ENCODE results near the gene SLC7A10.

SLC7A10 gene

GRCh38 chr19:33207903-33208302, 17.7 kb downstream of the SLC7A10 start:
- TF ChIP-seq, protein P1, sequence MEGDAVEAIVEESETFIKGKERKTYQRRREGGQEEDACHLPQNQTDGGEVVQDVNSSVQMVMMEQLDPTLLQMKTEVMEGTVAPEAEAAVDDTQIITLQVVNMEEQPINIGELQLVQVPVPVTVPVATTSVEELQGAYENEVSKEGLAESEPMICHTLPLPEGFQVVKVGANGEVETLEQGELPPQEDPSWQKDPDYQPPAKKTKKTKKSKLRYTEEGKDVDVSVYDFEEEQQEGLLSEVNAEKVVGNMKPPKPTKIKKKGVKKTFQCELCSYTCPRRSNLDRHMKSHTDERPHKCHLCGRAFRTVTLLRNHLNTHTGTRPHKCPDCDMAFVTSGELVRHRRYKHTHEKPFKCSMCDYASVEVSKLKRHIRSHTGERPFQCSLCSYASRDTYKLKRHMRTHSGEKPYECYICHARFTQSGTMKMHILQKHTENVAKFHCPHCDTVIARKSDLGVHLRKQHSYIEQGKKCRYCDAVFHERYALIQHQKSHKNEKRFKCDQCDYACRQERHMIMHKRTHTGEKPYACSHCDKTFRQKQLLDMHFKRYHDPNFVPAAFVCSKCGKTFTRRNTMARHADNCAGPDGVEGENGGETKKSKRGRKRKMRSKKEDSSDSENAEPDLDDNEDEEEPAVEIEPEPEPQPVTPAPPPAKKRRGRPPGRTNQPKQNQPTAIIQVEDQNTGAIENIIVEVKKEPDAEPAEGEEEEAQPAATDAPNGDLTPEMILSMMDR (IDR thresholded peaks at IDR 0.05; ENCODE audit: extremely low read depth, missing control alignments): no peak

DNA sequence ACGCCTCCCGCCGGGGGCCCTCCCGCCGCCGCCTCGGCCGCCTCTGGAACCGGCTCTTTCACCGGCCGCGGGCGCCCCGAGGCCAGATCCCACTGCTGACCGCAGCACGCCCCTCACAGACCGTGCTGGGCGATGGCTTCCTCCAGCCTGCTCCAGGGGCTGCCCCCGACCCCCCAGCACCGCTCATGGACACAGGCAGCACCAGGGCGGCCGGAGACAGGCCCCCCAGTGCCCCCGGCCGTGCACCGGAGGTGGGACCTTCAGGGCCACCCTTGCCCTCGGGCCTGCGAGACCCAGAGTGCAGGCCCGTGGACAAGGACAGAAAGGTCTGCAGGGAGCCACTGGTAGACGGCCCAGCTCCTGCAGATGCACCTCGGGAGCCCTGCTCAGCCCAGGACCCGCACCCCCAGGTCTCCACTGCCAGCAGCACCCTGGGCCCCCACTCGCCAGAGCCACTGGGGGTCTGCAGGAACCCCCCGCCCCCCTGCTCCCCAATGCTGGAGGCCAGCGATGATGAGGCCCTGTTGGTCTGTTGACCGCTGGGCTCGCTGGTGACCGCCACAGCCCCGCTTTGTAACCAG, 18.5 kb downstream of the SLC7A10 start:
- no peak for DNase-seq (ENCODE audit: low spot score)

More at GRCh38 chr19:33207903-33208302, 17.7 kb downstream of the SLC7A10 start:
- DNase-seq (ENCODE audit: low spot score): no peak

GRCh38 chr19:33206261-33207039, 19.2 kb downstream of the SLC7A10 start:
- TF ChIP-seq, protein P1 (IDR thresholded peaks at IDR 0.05; ENCODE audit: extremely low read depth, missing control alignments): no peak
- no peak for DNase-seq (ENCODE audit: low spot score)

More for the DNA sequence above, 18.5 kb downstream of the SLC7A10 start:
- TF ChIP-seq, protein P1 (IDR thresholded peaks at IDR 0.05; ENCODE audit: extremely low read depth, missing control alignments): no peak

DNA sequence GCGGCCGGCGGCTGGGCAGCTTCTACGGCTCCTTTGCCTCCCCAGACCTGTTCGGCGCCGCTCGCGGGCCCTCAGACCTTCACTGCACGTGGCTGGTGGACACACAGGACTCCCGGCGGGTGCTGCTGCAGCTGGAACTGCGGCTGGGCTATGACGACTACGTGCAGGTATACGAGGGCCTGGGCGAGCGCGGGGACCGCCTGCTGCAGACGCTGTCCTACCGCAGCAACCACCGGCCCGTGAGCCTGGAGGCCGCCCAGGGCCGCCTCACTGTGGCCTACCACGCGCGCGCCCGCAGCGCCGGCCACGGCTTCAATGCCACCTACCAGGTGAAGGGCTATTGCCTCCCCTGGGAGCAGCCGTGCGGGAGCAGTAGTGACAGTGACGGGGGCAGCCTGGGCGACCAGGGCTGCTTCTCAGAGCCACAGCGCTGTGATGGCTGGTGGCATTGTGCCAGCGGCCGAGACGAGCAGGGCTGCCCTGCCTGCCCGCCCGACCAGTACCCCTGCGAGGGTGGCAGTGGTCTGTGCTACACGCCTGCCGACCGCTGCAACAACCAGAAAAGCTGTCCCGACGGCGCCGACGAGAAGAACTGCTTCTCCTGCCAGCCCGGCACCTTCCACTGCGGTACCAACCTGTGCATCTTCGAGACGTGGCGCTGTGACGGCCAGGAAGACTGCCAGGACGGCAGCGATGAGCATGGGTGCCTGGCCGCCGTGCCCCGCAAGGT, 20.0 kb downstream of the SLC7A10 start:
- TF ChIP-seq, protein P1 (IDR thresholded peaks at IDR 0.05; ENCODE audit: extremely low read depth, missing control alignments): no peak
- DNase-seq (ENCODE audit: low spot score): no peak

GRCh38 chr19:33205110-33205509, 20.5 kb downstream of the SLC7A10 start:
- DNase-seq (ENCODE audit: low spot score): no peak
- TF ChIP-seq, protein P1 (IDR thresholded peaks at IDR 0.05; ENCODE audit: extremely low read depth, missing control alignments): no peak

GRCh38 chr19:33204136-33204973, 21.3 kb downstream of the SLC7A10 start:
- DNase-seq (ENCODE audit: low spot score): no peak
- TF ChIP-seq, protein P1 (IDR thresholded peaks at IDR 0.05; ENCODE audit: extremely low read depth, missing control alignments): no peak
